ENCODE results near the gene ABHD2.

GRCh38 chr15:89091627-89092220, 3.5 kb downstream of the ABHD2 start:
- TF ChIP-seq POLR2AphosphoS5 (IDR thresholded peaks at IDR 0.05; ENCODE audit: low read depth, low read length) (no peak), TAF1 (IDR thresholded peaks at IDR 0.05; ENCODE audit: borderline replicate concordance, insufficient read depth, low read length) (no peak), REST (IDR thresholded peaks at IDR 0.05; ENCODE audit: insufficient read depth in 1 of 2, low read depth in 2 of 2, low read length in 2 of 2) (no peak), SIN3A (IDR thresholded peaks at IDR 0.05; ENCODE audit: borderline replicate concordance, insufficient read depth, low read length) (no peak)
